GM12878 (cell line): ENCODE data around the gene KIF26A. TPM values are rescaled to one million over a fixed set of nuclear protein-coding genes. Genes with fewer than 3 reads are reported as not detected.

ENCODE experiments used
- ATAC-seq: fragments of 200-7000 bp; cut with Tn5 transposase; 3 replicates; pipeline ENCODE4 v1.9.1; 2020; ENCODE audit warnings: mild to moderate bottlenecking, moderate library complexity
- BruUV-seq: library from RNA; stranded (reverse); fragments of 400-500 nt; replicated peaks from 2 replicates; lab custom pipeline; 2021; lab: Mats Ljungman, UMichigan
- CTCF ChIA-PET: fragments of 300-600 bp; sonication (Branson Sonifier 250); formaldehyde crosslinking; extraction: SDS; loops from one replicate; lab custom pipeline; 2021; ENCODE audit warnings: inconsistent platforms; lab: Yijun Ruan, JAX
- POLR2A ChIA-PET: fragments of 350-600 bp; formaldehyde crosslinking; extraction: SDS; loops from one replicate; lab custom pipeline; 2021; ENCODE audit warnings: inconsistent platforms; lab: Charles Lee
- RAD21 ChIA-PET: fragments of 300-600 bp; sonication (Branson Sonifier 250); formaldehyde crosslinking; loops from one replicate; lab custom pipeline; 2023; ENCODE audit warnings: antibody characterized with exemption; ENCODE audit not compliant: unreplicated experiment; lab: Charles Lee
- SMC1A ChIA-PET: fragments of 300-600 bp; sonication (Branson Sonifier 250); formaldehyde crosslinking; loops from one replicate; lab custom pipeline; 2023; ENCODE audit not compliant: unreplicated experiment, uncharacterized antibody; lab: Charles Lee
- DNase-seq: peaks from one replicate; pipeline ENCODE4 v3.0.0-alpha.2; 2011; ENCODE audit warnings: low read depth, low spot score
- FAIRE-seq: peaks from 3 replicates; lab custom pipeline; 2011; peaks lifted over from hg19 to GRCh38; lab: Jason Lieb, UNC
- H2AFZ ChIP-seq: 2 replicates; pipeline ENCODE4 v1.6.0; 2011; ENCODE audit warnings: low read depth, low read length, control low read depth; ENCODE audit not compliant: control insufficient read depth
- H3K27ac ChIP-seq: 2 replicates; pipeline ENCODE4 v1.5.1; 2011; ENCODE audit warnings: control low read depth; ENCODE audit not compliant: control insufficient read depth, insufficient read depth
- H3K27me3 ChIP-seq, 2 experiments: replicated peaks in 1 of 2; 2 replicates each; pipeline versions ENCODE4 v1.6.0 to v1.6.1; 2011; ENCODE audit warnings: low read length in 1 of 2; ENCODE audit not compliant: control insufficient read depth in 2 of 2, insufficient read depth in 2 of 2
- H3K36me3 ChIP-seq, 2 experiments: 2 replicates each; pipeline ENCODE4 v1.5.1; 2011; ENCODE audit warnings: low read length in 1 of 2; ENCODE audit not compliant: control insufficient read depth in 2 of 2, insufficient read depth in 2 of 2
- H3K4me1 ChIP-seq: 2 replicates; pipeline ENCODE4 v1.6.1; 2011; ENCODE audit warnings: mild to moderate bottlenecking, low read length, moderate library complexity, mixed read lengths; ENCODE audit not compliant: control insufficient read depth, insufficient read depth
- H3K4me2 ChIP-seq: 2 replicates; pipeline ENCODE4 v1.6.0; 2011; ENCODE audit warnings: control low read depth; ENCODE audit not compliant: control insufficient read depth, insufficient read depth
- H3K4me3 ChIP-seq: fragments of 200-600 bp; sonication (generic); 2 replicates; pipeline ENCODE4 v1.5.1; 2016
- H3K79me2 ChIP-seq: 2 replicates; pipeline ENCODE4 v1.6.0; 2011; ENCODE audit warnings: low read length; ENCODE audit not compliant: control insufficient read depth, insufficient read depth
- H3K9ac ChIP-seq: 2 replicates; pipeline ENCODE4 v1.8.0; 2011; ENCODE audit warnings: low read length, control low read depth, mixed read lengths; ENCODE audit not compliant: control insufficient read depth, insufficient read depth
- H3K9me3 ChIP-seq: replicated peaks from 3 replicates; pipeline ENCODE4 v1.5.1; 2011; ENCODE audit warnings: mild to moderate bottlenecking, low read length; ENCODE audit not compliant: control insufficient read depth, insufficient read depth
- H4K20me1 ChIP-seq: 2 replicates; pipeline ENCODE4 v1.6.0; 2011; ENCODE audit not compliant: control insufficient read depth, insufficient read depth
- CHD4 ChIP-seq: fragments of 200-600 bp; sonication (generic); IDR thresholded peaks from 2 replicates; pipeline ENCODE4 v1.6.1; 2016; ENCODE audit warnings: mild to moderate bottlenecking
- E4F1 ChIP-seq: fragments of 450-650 bp; IDR thresholded peaks from 2 replicates; pipeline ENCODE4 v1.6.1; 2018; ENCODE audit warnings: borderline replicate concordance, mild to moderate bottlenecking; ENCODE audit not compliant: partially characterized antibody
- EGR1 ChIP-seq, 2 experiments: IDR thresholded peaks; 1 replicate in 1 of 2; 2 replicates in 1 of 2; pipeline ENCODE4 v1.6.1; 2011 to 2012; ENCODE audit warnings: low read depth in 2 of 2, low read length in 2 of 2, borderline replicate concordance in 1 of 2, mild to moderate bottlenecking in 1 of 2, moderate library complexity in 1 of 2
- GABPA ChIP-seq: IDR thresholded peaks from 2 replicates; pipeline ENCODE4 v1.6.1; 2014; ENCODE audit warnings: antibody characterized with exemption, low read depth, mild to moderate bottlenecking, inconsistent platforms
- IRF4 ChIP-seq: IDR thresholded peaks from 2 replicates; pipeline ENCODE4 v1.6.1; 2011; ENCODE audit warnings: low read depth, low read length
- IRF5 ChIP-seq: fragments of 450-650 bp; IDR thresholded peaks from 2 replicates; pipeline ENCODE4 v1.6.1; 2017; ENCODE audit warnings: borderline replicate concordance
- NRF1 ChIP-seq: conservative IDR thresholded peaks from 2 replicates; pipeline ENCODE4 v1.6.1; 2011; ENCODE audit warnings: mild to moderate bottlenecking, low read depth, low read length, improper control_type of control experiment
- POLR2AphosphoS5 ChIP-seq: IDR thresholded peaks from 2 replicates; pipeline ENCODE4 v1.6.1; 2011; ENCODE audit warnings: mild to moderate bottlenecking, low read length, inconsistent platforms
- SP1 ChIP-seq: IDR thresholded peaks from one replicate; pipeline ENCODE4 v1.6.1; 2011; ENCODE audit warnings: low read depth, low read length
- SREBF1 ChIP-seq: IDR thresholded peaks from 2 replicates; pipeline ENCODE4 v1.6.1; 2012; ENCODE audit warnings: mild to moderate bottlenecking, low read length
- USF2 ChIP-seq: IDR thresholded peaks from 2 replicates; pipeline ENCODE4 v1.6.1; 2011; ENCODE audit warnings: low read depth, low read length, improper control_type of control experiment, borderline replicate concordance
- WGBS: methylation state at CpG from one replicate; pipeline ENCODE4 v1.1.6; 2016; ENCODE audit warnings: low lambda C conversion rate; ENCODE audit not compliant: insufficient replicate concordance, insufficient coverage; ENCODE audit errors: missing lambda C conversion rate; 5-methylcytosine and 5-hydroxymethylcytosine counted together
- in situ Hi-C: fragments of 300-500 bp; cut with MboI; formaldehyde crosslinking; loops from 9 replicates; pipeline ENCODE4 v1.14.3; 2018; ENCODE audit warnings: mixed read lengths
- intact Hi-C: fragments of 100-400 bp; cut with micrococcal nuclease; formaldehyde crosslinking; loops from one replicate; pipeline ENCODE4 v1.14.2; 2022; ENCODE audit not compliant: unreplicated experiment
- polyA plus RNA-seq, 11 experiments: library from polyadenylated mRNA; depleted of rRNA in 4 of 11; unstranded in 6 of 11; stranded (reverse) in 5 of 11; fragments of >200 nt; fragmentation: Nextera tagmentation in 4 of 11; fragmentation: Illumina TruSeq in 1 of 11; extraction: Ambion mirVana in 4 of 11; extraction: Trizol in 1 of 11; gene quantifications; 1 replicate in 1 of 11; 2 replicates in 10 of 11; pipeline versions ENCODE4 v1.2.1 to v1.2.3, GENCODE V29; 2011 to 2016; ENCODE audit warnings: inconsistent platforms in 2 of 11, missing spikeins in 2 of 11, low read depth in 1 of 11
- total RNA-seq, 4 experiments: library from RNA; depleted of rRNA in 3 of 4; stranded (reverse); fragments of >200 nt in 3 of 4; fragmentation: Illumina TruSeq in 1 of 4; extraction: Trizol in 1 of 4; gene quantifications; 2 replicates each; pipeline versions ENCODE4 v1.2.1 to v1.2.3, GENCODE V29; 2013 to 2021

KIF26A gene
- total and polyA plus RNA-seq, 10 of the 15 experiments (the other 5 are each of a cell fraction or from before 2014, with no cell fraction given) = 0.05 TPM; not detected in 9

- Histone ChIP-seq H3K4me3 (no peak overlapping the region), H3K9ac (no peak overlapping the region), H4K20me1 (no peaks in the 10 kb centered on the region), H2AFZ (no peak overlapping the region), H3K27me3 (no peaks in the 10 kb centered on the region), H3K79me2 (no peaks in the 10 kb centered on the region), H3K9me3 (no peaks in the 10 kb centered on the region), H3K36me3 (no peaks in the 10 kb centered on the region), H3K27ac (no peak overlapping the region), H3K4me2 (no peak overlapping the region)
- ATAC-seq (no peak), FAIRE-seq (no peak)
- no TSS peak for BruUV-seq
- in situ Hi-C loops (no loop called here), intact Hi-C loops (no loop called here)
- 63% methylated on average over 23 of the region's 24 CpGs for WGBS
- POLR2A ChIA-PET = no interaction called here
- CTCF ChIA-PET = interaction anchor here (0.5 kb wide), 1 partner anchor 67 kb away, joined by 3 read pairs; no protein-coding TSS in a partner anchor
- RAD21 ChIA-PET = no interaction called here
- SMC1A ChIA-PET = no interaction called here
- TF ChIP-seq IRF5 (no peak), IRF4 (no peak), USF2 (no peak), EGR1 (IDR thresholded peaks at IDR 0.05; ENCODE audit: borderline replicate concordance in 1 of 2, low read depth in 2 of 2, low read length in 2 of 2) (no peak), SREBF1 (no peak), E4F1 (no peak), SP1 (no peak), NRF1 (no peak), POLR2AphosphoS5 (no peak), CHD4 (no peak), GABPA (no peak)
- TF ChIP-seq, all 136 proteins: peak for 0
- no peaks in the 10 kb centered on the region for H3K4me1 ChIP-seq
- no peak for DNase-seq
Observed at GRCh38 chr14:104189629-104190335, 51.4 kb downstream of the KIF26A start.
